Stimulated activated naive CD8-positive, alpha-beta T cell treated with anti-CD3 and anti-CD28 coated beads, Interleukin-15, amount 100 ng/mL, for 72 hours (primary cell): Measurements from ENCODE around the gene B3GNT3.
"Not testable (repeated sequence)": the region's sequence is repeated elsewhere in the genome, so short reads cannot be mapped to it uniquely, and the experiment has no call there.

Source experiments
- ATAC-seq: fragments of 150-1000 bp; cut with Tn5 transposase; 2 replicates; pipeline ENCODE4 v1.10.0; 2021; ENCODE audit warnings: mild to moderate bottlenecking, moderate library complexity
- DNase-seq, 2 donors: peaks; one replicate each; pipeline ENCODE4 v3.0.0; 2021 to 2022
- H3K27ac Mint-ChIP-seq, 2 donors: one replicate each; pipeline ENCODE4 v1.8.0; 2022; ENCODE audit warnings: mild to moderate bottlenecking in 2 of 2, mixed read lengths in 2 of 2, moderate library complexity in 2 of 2
- H3K27me3 Mint-ChIP-seq: one replicate; pipeline ENCODE4 v1.8.0; 2022; ENCODE audit warnings: mixed read lengths
- H3K4me1 Mint-ChIP-seq: one replicate; pipeline ENCODE4 v1.8.0; 2022; ENCODE audit warnings: mild to moderate bottlenecking, mixed read lengths
- H3K4me3 Mint-ChIP-seq, 2 donors: one replicate each; pipeline ENCODE4 v1.8.0; 2022; ENCODE audit warnings: mild to moderate bottlenecking in 2 of 2, mixed read lengths in 2 of 2, moderate library complexity in 1 of 2
- H3K9me3 Mint-ChIP-seq, 2 donors: one replicate each; pipeline ENCODE4 v1.8.0; 2022; ENCODE audit warnings: mixed read lengths in 2 of 2

B3GNT3 gene

DNA sequence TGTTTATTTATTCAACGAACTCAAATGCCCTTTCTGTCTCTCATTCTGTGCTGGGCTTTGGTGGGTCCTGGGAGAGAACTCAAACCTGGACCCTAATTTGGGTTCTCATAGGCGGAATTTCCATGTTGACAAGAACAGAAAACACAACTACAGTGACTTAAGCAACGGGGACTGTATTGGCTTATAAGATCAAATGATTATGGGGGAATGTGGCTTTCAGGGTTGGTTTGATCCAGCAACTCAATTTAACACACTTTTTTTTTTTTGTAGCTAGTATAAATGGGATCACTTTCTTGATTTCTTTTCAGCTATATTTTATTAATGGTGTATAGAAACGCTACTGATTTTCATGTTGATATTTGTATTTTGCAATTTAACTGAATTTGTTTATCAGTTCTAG, 33.8 kb upstream of the B3GNT3 start:
- H3K4me1 Mint-ChIP-seq = peaks cover 34% of the 10 kb centered on the region
- H3K27me3 Mint-ChIP-seq = no peaks in the 10 kb centered on the region
- ATAC-seq (no peak), DNase-seq (no peak)
- no peaks in the 10 kb centered on the region for H3K9me3 Mint-ChIP-seq
- no peak overlapping the region for H3K4me3 Mint-ChIP-seq
- H3K27ac Mint-ChIP-seq = no peak overlapping the region

DNA sequence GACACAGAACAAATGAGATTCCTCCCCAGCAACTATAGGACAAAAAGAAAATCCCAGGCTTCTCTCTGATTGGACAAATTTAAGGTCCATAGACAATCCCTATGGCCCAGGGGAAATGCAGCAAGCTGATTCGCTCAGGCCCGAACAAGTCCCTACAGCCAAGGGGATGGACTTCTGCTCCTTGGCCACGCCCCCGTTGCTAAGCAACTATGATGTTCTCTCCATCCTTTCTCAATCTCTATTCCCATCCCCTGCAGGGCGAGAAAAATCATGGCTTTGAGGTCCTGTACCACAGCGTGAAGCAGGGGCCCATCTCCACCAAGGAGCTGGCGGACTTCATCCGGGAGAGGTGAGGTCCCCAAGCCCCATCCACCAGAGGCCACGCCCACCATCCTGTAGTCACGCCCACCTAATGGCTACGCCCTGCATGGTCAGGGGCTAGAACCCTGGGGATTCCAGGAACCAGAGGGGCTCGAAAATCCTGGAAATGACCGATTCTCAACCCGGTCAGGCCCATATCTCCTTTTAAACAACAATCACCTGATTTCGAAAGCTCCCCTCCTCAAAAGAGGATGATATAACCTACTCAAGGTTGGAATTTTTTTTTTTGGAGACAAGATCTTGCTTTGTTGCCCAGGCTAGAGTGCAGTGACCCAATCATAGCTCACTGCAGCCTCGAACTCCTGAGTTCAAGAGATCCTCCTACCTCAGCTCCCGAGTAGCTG, 32.3 kb upstream of the B3GNT3 start:
- Mint-ChIP-seq H3K4me1 (peaks cover 22% of the 10 kb centered on the region), H3K4me3 (no peak overlapping the region), H3K9me3 (no peaks in the 10 kb centered on the region), H3K27ac (no peak overlapping the region), H3K27me3 (no peaks in the 10 kb centered on the region)
- ATAC-seq = no peak
- DNase-seq = no peak

GRCh38 chr19:17764348-17764747, 30.6 kb upstream of the B3GNT3 start:
- Mint-ChIP-seq H3K9me3 (no peaks in the 10 kb centered on the region), H3K4me3 (no peak overlapping the region), H3K27me3 (no peaks in the 10 kb centered on the region), H3K4me1 (peaks cover 14% of the 10 kb centered on the region), H3K27ac (peak overlapping the region in 1 of 2 donors; percentile 43)
- ATAC-seq (no peak), DNase-seq (no peak)

DNA sequence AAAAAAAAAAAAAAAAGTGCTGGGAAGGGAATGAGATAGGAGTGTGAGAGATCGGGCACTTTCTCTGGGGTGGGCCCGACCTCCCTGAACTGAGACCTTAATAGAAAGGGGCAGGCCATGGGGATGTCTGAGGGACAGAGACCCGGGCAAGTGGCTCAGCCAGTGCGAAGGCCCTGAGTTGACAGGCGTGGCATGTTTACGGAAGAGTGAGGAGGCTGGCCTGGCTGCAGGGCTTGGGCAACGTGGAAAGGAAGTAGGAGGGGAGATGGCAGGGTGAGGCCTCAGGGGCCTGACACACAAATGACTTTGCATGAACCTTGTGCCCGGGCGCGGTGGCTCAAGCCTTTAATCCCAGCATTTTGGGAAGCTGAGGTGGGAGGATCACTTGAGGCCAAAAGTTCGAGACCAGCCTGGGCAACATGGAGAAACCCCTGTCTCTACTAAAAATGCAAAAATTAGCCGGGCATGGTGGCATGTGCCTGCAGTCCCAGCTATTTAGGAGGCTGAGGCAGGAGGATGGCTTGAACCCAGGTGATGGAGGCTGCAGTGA, 29.8 kb upstream of the B3GNT3 start:
- Mint-ChIP-seq H3K4me3 (no peak overlapping the region), H3K27me3 (no peaks in the 10 kb centered on the region), H3K27ac (no peak overlapping the region), H3K9me3 (no peaks in the 10 kb centered on the region), H3K4me1 (peaks cover 8% of the 10 kb centered on the region)
- ATAC-seq (no peak), DNase-seq (no peak)

DNA sequence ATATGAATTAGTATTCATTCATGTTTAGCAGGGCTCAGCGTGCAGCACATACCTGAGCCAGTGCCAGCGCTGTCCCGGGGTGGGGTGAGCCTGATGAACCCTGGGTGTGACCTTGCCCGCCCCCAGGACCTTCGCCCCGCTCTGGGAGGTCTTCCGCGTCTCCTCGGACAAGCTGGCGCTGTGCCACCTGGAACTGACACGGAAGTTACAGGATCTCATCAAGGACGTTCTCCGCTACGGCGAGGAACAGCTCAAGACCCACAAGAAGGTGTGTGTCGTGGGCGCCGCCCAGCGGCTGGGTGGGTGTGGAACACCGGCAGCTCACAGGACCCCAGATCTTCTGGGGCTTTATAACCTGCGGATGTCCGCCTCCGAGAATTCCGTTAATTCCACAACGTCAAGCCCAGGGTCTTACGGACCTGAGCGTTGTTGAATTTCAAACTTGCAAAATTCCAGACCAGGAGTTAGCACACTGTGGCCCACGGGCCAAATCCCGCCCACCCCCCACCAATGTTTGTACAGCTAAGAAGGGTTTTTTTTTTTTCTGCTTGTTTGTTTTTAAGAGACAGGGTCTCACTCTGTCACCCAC, 28.3 kb upstream of the B3GNT3 start:
- Mint-ChIP-seq H3K27ac (peak overlapping the region in 1 of 2 donors; percentile 34), H3K27me3 (no peaks in the 10 kb centered on the region), H3K9me3 (no peaks in the 10 kb centered on the region), H3K4me1 (peaks cover 7% of the 10 kb centered on the region), H3K4me3 (no peak overlapping the region)
- ATAC-seq (no peak), DNase-seq (peak in 1 of 2 donors; percentile 44)

- peaks cover 7% of the 10 kb centered on the region for H3K4me1 Mint-ChIP-seq
- no peaks in the 10 kb centered on the region for H3K27me3 Mint-ChIP-seq
- DNase-seq (no peak), ATAC-seq (no peak)
- no peak overlapping the region for H3K27ac Mint-ChIP-seq
- no peaks in the 10 kb centered on the region for H3K9me3 Mint-ChIP-seq
- no peak overlapping the region for H3K4me3 Mint-ChIP-seq
Measured at GRCh38 chr19:17767559-17767958, 27.4 kb upstream of the B3GNT3 start.

- H3K9me3 Mint-ChIP-seq = no peaks in the 10 kb centered on the region
- H3K4me1 Mint-ChIP-seq = peaks cover 9% of the 10 kb centered on the region
- H3K27ac Mint-ChIP-seq = no peak overlapping the region
- no peaks in the 10 kb centered on the region for H3K27me3 Mint-ChIP-seq
- DNase-seq = no peak
- H3K4me3 Mint-ChIP-seq = no peak overlapping the region
- ATAC-seq = no peak
Measured at GRCh38 chr19:17770613-17771012, 24.3 kb upstream of the B3GNT3 start.

DNA sequence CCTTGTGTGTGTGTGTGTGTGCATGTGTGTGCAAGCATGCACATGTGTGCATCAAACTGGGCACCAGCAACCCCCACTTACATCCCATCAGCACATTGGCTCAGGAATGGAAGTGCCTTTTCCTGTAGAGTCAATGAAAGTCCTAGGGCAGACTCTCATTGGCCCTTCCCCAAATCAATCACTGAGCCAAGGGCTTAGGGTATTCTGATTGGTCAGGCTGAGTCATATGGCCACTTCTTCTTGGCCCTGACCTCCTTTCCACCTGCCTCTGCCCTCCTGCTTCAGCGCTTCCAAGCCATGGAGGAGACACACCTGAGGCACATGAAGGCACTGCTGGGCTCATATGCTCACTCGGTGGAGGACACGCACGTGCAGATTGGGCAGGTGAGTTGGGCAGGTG, 22.8 kb upstream of the B3GNT3 start:
- Mint-ChIP-seq H3K4me1 (peaks cover 23% of the 10 kb centered on the region), H3K4me3 (no peak overlapping the region), H3K27me3 (no peaks in the 10 kb centered on the region), H3K27ac (no peak overlapping the region), H3K9me3 (no peaks in the 10 kb centered on the region)
- DNase-seq (no peak), ATAC-seq (peak; percentile 38)

- Mint-ChIP-seq H3K9me3 (no peaks in the 10 kb centered on the region), H3K27ac (peak overlapping the region in 1 of 2 donors; percentile 55), H3K27me3 (no peaks in the 10 kb centered on the region), H3K4me1 (peaks cover 53% of the 10 kb centered on the region), H3K4me3 (peak overlapping the region in 1 of 2 donors; percentile 36)
- DNase-seq (peak in 1 of 2 donors; percentile 44), ATAC-seq (no peak)
Measured at GRCh38 chr19:17775245-17775927, 19.6 kb upstream of the B3GNT3 start.

DNA sequence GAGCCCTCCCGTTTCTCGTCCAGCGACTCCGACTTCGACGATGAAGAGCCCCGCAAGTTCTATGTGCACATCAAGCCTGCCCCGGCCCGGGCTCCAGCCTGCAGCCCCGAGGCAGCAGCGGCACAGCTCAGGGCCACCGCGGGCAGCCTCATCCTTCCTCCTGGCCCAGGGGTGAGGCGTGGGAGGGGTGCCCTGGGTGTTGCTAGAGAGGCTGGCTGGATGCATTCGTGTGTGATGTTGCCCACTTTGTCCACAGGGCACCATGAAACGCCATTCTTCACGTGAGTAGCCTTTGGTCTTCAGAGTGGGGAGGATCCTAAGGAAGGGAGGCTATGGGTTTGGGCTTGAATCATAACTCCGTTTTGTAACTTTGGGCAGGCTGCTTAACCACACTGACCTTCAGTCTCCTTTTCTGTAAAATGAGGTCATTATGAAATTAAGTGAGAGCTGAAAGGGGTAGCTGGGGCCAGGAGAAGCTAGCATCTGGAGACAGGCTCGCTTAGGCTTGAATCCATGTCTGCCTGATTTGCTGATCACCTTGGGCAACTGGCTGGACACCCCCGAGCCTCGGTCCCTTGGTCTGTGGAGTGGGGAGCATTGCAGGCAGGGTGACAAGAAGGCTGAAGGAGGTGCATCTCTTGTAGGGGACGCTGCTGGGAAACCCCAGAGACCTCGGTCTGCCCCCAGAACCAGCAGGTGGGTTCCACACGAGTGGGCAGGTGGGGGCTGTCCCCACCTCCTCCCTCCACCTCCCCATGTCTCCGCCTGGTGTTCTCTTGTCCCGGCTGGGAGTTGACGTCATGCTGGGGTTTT, 18.7 kb upstream of the B3GNT3 start:
- H3K27me3 Mint-ChIP-seq = no peaks in the 10 kb centered on the region
- ATAC-seq = peak; percentile 74
- peak in 1 of 2 donors; percentile 42 for DNase-seq
- no peaks in the 10 kb centered on the region for H3K9me3 Mint-ChIP-seq
- H3K27ac Mint-ChIP-seq = peak overlapping the region; percentile 36 to 92
- peaks cover 55% of the 10 kb centered on the region for H3K4me1 Mint-ChIP-seq
- peak overlapping the region in 1 of 2 donors; percentile 68 for H3K4me3 Mint-ChIP-seq

GRCh38 chr19:17777840-17778239, 17.1 kb upstream of the B3GNT3 start:
- not testable (repeated sequence) for DNase-seq, H3K27me3 Mint-ChIP-seq, H3K4me3 Mint-ChIP-seq, H3K9me3 Mint-ChIP-seq, ATAC-seq
- peaks cover 55% of the 10 kb centered on the region for H3K4me1 Mint-ChIP-seq
- peak overlapping the region in 1 of 2 donors; percentile 69 for H3K27ac Mint-ChIP-seq

DNA sequence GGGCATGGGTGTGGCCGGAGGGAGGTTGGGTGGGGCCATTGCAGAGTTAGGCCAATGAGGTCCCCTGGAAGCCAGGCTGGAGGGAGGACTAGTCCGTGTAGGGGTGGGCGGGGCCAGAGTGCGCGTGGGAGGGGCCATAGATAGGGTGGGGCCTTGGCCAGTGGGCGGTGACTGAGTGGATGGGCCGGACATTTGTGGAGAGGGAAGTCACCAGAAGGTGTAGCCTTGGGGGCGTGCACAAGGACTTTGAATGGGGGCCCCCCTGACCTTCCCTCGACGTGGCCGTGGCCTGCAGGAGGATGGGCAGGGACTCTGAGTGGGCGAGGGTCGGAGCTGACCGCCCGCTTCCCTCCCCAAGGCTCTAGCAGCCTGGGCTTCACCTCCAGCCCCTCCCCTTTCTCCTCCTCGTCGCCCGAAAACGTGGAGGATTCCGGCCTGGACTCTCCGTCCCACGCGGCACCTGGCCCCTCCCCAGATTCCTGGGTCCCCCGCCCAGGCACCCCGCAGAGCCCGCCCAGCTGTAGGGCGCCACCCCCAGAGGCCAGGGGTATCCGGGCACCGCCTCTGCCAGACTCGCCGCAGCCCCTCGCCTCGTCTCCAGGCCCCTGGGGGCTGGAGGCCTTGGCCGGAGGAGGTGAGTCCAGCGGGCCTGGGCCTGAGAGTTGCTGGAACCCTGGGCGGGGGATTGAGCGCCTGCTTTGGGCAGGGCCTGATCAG, 16.5 kb upstream of the B3GNT3 start:
- Mint-ChIP-seq H3K4me3 (no peak overlapping the region), H3K27me3 (no peaks in the 10 kb centered on the region), H3K27ac (no peak overlapping the region), H3K4me1 (peaks cover 55% of the 10 kb centered on the region), H3K9me3 (no peaks in the 10 kb centered on the region)
- DNase-seq = no peak
- peak; percentile 47 for ATAC-seq

DNA sequence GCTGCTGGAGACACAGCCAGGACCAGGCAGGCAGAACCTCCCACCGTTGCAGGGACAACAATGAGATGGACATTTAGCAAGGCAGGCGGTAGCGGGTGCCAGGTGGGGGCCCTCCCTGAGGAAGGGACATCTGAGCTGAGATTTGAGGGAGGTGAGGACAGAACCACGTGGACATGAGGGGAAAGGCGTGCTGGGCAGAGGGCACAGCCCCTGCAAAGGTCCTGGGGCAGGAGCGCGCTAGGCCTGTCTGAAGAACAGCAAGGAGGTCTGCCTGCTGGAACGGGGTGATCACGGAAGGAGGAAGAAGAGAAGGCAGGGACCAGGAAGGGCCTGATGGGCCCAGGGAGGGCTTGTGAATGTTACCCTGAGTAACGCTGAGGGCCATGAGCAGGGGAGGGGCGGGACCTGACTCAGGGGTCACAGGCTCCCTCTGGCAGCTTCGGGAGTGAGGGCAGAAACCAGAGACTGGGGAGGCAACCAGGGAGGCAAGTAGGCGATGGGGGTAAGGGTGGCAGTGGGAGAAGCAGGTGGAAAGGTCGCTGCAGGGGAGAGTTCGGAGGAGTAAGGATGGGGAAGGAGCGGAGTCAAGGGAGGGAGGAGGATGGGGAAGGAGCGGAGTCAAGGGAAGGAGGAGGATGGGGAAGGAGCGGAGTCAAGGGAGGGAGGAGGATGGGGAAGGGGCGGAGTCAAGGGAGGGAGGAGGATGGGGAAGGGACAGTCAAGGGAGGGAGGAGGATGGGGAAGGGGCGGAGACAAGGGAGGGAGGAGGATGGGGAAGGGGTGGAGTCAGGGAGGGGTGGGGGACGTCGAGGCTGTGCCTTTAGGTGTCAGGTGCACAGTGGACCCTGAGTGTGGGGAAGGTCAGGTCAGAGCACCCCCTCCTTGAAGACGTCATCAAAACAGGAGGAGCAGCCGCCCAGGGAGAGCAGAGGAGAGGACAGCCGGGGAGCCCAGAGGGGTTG, 15.7 kb upstream of the B3GNT3 start:
- Mint-ChIP-seq H3K27ac (peak overlapping the region; percentile 36 to 68), H3K4me3 (no peak overlapping the region), H3K9me3 (no peaks in the 10 kb centered on the region), H3K4me1 (peaks cover 62% of the 10 kb centered on the region), H3K27me3 (no peaks in the 10 kb centered on the region)
- no peak for DNase-seq
- ATAC-seq = no peak

- no peak overlapping the region for H3K27ac Mint-ChIP-seq
Measured at GRCh38 chr19:17780781-17781180, 14.2 kb upstream of the B3GNT3 start.

More at GRCh38 chr19:17780781-17781180, 14.2 kb upstream of the B3GNT3 start:
- peaks cover 52% of the 10 kb centered on the region for H3K4me1 Mint-ChIP-seq
- ATAC-seq (no peak), DNase-seq (no peak)
- no peaks in the 10 kb centered on the region for H3K27me3 Mint-ChIP-seq
- no peak overlapping the region for H3K4me3 Mint-ChIP-seq
- H3K9me3 Mint-ChIP-seq = no peaks in the 10 kb centered on the region
